OCI-LY1 (cell line): Measurements from ENCODE around the gene GDPD4.

Experiments used
- CTCF ChIP-seq: fragments of 200-600 bp; sonication (generic), shearing (Covaris generic); IDR thresholded peaks from 2 replicates; pipeline ENCODE4 v1.5.1; 2017; ENCODE audit warnings: mild to moderate bottlenecking, antibody characterized with exemption, low read length, moderate library complexity, mixed read lengths
- EZH2 ChIP-seq: fragments of 200-600 bp; sonication (generic), shearing (Covaris generic); IDR thresholded peaks from 2 replicates; pipeline ENCODE4 v1.8.0; 2017; ENCODE audit warnings: borderline replicate concordance, mixed run types, mild to moderate bottlenecking, antibody characterized with exemption, low read length, moderate library complexity, mixed read lengths

GRCh38 chr11:77197626-77198320, 103.7 kb downstream of the GDPD4 start:
- TF ChIP-seq CTCF = no peak
- TF ChIP-seq EZH2 = no peak
